ENCODE results near the gene GMEB2. TPM values are rescaled to one million over a fixed set of nuclear protein-coding genes. Genes with fewer than 3 reads are reported as not detected.
"Not testable (repeated sequence)": the region's sequence is repeated elsewhere in the genome, so short reads cannot be mapped to it uniquely, and the experiment has no call there.

Gene GMEB2
- total RNA-seq, 1 donor from 2014 or later = 7.3 TPM

DNA sequence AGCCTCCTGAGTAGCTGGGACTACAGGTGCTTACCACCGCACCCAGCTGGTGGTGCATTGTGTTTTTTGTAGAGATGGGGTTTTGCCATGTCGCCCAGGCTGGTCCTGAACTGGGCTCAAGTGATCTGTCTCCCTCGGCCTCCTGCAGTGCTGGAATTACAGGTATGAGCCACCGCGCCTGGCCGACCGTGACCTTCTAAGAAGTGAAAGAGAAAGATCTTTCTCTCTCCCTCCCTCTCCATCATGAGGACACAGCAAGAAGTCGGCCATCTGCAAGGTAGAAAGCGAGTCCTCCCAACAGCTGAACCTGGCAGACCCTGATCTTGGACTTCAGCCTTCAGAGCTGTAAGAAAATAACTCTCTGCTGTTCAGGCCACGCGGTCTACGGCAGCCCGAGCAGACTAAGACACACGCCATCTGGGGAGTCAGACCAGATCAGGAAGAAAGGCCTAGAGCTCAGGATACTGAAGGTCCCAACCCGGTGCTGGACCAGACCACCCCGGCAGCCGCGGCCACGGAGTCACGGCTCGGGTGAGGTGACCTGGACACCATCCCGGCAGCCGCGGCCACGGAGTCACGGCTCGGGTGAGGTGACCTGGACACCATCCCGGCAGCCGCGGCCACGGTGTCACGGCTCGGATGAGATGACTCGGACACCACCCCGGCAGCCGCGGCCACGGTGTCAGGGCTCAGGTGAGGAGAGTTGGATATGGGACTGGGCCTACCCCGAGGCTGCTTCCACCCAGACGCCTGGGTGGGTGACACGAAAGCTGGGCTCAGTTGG is 9.6 kb downstream of the GMEB2 start:
- no peak for DNase-seq (ENCODE audit: low read depth in 2 of 2)

GRCh38 chr20:63613863-63614594 is 12.9 kb downstream of the GMEB2 start:
- DNase-seq (ENCODE audit: low read depth in 2 of 2) = not testable (repeated sequence)

DNA sequence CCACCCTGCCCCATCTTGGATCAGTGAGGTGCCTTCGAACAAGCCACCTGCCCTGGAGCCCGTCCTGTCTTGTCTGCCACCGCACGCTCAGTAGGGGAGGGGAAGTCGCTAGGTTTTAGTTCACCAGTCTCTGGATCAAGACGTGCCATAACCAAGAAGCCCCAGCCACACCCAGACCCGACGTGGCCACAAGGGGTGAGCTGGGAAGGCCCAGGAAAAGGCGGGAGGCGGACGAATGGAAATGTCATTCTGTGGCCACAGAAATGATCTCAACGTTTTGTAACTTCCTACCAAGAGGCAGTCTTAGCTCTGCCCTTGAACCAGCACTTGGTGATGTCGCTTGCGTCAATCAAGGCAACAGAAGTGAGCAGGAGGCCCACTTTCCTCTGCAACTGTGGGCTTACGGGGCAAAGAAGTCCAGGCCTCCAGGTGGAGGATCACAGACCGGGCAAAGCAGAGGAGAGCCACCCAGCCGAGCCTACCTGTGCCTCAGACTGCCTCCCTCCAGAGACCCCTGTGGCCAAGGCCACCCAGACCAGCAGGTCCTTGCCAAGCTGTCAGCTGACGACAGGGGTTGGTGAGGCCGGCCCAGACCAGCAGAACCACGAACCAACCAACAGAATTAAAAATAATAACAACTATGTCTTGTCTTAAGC is 14.5 kb downstream of the GMEB2 start:
- DNase-seq (ENCODE audit: low read depth in 2 of 2) = peak in 1 of 2 donors; percentile 44

DNA sequence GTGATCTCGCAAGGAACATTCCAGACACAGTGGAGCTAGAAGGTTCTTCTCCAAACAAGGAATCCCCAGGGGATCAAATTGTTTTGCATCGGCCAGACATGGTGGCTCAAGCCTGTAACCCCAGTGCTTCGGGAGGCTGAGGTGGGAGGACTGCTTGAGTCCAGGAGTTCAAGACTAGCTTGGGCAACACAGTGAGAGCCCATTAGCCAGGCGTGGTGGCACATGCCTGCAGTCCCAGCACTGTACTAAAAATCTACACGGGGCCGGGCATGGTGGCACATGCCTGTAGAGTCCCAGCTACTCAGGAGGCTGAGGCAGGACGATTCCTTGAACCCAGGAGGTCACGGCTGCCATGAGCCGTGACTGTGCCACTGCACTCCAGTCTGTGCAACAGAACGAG is 15.3 kb downstream of the GMEB2 start:
- no peak for DNase-seq (ENCODE audit: low read depth in 2 of 2)

DNA sequence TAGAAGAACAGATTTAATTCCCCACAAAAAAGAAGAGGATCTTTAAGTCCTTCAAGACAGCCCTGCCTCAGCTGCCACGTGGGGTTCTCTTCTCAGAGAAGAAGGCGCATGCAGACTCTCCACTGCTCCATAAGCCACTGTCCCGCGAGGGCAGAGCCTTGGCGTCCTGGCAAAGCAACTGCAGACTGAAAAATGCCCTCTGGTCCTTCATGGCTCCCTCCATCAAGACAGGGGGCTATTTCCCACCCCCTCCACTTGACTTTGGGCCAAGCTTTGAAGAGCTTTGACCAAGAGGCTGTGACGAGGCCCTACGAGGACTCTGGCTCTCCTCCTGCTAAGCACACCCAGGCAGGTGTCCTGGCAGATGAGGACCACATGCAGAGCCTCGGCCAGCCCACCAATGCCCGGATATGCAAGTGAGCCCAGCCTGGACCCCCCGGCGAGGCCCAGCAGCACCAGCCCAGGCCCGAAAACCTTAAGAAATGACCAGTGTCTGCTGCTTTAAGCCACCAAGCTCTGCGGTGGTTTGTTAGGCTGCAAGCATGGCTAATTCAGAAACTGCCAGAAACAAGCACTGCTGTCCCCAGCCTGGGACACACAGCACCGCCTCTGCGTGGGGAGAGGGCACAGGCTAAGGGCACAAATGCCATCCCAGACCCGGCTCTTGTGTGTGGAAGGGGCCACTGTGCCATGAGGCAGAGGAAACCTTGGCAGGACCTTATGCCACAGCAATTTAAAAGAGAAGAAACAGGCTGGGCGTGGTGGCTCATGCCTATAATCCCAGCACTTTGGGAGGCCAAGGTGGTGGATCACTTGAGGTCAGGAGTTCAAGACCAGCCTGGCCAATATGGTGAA is 16.1 kb downstream of the GMEB2 start:
- DNase-seq (ENCODE audit: low read depth in 2 of 2) = no peak

DNA sequence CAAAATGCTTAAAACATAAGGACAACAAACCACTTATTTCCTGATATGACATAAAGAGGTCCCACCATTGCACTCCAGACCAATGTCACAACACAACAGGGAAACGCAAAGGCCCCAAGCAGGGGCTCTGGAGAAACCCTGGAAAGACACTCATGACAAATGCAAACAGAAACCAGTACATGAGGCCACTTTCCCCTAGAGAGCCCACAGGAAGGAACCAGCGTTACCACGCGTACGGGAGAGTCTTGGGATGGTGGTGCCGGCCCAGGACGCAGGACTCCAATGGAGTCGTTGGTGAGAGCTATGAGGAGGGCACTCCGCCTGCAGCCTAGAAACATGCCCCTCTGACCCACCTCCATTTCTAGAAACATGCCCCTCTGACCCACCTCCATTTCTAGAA is 20.2 kb downstream of the GMEB2 start:
- DNase-seq (ENCODE audit: low read depth in 2 of 2) = no peak

- no peak for DNase-seq (ENCODE audit: low read depth in 2 of 2)
Observed at GRCh38 chr20:63602321-63602720, 24.6 kb downstream of the GMEB2 start.

DNA sequence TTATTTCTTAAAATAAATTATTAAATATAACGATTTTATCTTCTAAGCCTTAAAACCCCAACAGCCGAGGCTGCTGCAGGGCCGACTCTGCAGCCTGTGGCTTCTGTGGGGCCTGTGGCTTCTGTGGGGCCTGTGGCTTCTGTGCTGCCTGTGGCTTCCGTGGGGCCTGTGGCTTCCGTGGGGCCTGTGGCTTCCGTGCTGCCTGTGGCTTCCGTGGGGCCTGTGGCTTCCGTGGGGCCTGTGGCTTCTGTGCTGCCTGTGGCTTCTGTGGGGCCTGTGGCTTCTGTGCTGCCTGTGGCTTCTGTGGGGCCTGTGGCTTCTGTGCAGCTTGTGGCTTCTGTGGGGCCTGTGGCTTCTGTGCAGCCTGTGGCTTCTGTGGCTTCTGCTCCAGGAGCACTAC is 25.2 kb downstream of the GMEB2 start:
- DNase-seq (ENCODE audit: low read depth in 2 of 2) = not testable (repeated sequence)

DNA sequence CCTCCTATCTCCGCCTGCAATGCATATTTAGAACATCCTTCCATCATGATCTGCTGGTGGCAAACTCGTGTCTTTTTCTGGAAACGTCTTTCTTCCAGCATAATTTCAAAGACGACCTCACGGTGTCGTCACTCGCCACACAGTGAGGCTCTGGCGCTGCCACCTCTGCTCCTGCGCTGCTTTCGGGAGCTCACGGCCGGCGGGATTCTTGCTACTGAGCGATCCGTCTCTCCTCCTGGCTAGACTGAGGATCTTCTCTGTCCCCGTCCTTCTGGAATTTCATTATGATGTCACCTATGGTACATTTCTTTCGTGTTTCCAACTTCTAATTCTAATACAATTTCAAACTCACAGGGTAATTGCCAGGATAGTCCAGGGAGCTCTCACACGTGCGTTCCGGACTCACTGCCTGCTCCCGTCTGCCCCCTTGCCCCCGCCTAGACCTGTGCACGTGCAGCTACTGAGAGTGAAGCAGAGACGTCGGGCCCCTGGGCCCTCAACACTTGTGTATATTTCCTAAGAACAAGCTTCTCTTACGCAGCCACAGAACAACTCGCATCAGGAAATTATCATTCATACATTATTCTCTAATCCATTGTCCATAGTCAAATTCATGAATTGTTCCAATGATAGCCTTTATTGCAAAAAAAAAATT is 27.4 kb downstream of the GMEB2 start:
- DNase-seq (ENCODE audit: low read depth in 2 of 2) = no peak

GRCh38 chr20:63598479-63599395 is 28.2 kb downstream of the GMEB2 start:
- DNase-seq (ENCODE audit: low read depth in 2 of 2) = no peak

DNA sequence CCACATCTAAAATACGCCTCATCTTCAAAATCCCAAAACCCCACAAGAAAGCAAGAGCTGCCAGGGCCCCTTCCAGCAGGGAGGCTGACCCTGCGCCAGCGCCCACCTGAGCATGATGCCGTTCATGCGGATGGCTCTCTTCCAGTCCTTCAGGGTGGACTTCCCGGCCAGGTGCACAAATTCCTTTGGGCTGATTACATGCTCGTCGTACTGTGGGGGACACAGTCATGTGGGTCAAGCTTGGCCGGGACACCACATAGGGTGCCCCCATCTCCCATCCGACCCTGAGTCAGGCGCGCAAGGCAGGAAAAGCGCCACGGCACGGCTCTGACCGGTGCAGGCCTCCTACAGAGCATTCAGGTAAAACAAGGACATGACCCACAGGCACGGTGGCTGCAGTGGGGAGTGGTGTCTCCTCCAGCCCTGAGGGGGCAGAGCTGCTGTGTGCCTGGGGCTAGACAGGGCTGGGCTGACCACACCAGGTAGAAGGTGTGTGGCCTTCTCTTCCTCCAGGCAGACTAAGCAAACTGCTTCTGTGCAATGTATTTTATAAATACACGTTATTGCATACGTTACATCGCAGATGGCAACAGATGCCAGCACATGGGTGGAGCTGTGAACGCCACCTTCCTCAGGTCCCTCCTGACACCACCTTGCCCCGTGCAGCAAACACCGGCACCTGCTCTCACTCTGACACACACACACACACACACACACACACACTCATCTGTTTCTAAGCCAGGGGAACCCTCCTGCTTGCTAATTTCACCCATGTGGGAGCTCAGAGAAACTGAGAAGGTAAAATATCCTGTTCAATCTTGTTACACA is 29.0 kb downstream of the GMEB2 start:
- no peak for DNase-seq (ENCODE audit: low read depth in 2 of 2)

DNA sequence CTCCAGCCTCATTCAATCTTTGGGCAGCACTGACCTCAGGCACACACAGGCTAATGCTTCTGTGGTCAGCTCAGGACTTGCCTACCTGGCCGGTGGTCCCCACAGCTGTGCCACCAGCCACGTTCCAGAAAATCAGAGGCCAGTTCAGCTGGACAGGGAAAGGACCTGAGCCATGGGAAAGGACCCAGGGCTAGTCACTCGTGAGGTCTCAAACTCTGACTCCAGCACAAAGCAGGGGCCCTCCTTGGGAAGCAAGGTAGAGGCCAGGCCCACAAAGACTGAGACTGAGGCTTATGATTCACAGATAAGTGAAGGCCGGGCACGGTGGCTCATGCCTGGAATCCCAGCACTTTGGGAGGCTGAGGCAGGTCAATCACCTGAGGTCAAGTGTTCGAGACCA is 30.5 kb downstream of the GMEB2 start:
- no peak for DNase-seq (ENCODE audit: low read depth in 2 of 2)

- no peak for DNase-seq (ENCODE audit: low read depth in 2 of 2)
Observed at GRCh38 chr20:63595416-63596127, 31.3 kb downstream of the GMEB2 start.

GRCh38 chr20:63594043-63594561 is 32.8 kb downstream of the GMEB2 start:
- DNase-seq (ENCODE audit: low read depth in 2 of 2) = no peak

DNA sequence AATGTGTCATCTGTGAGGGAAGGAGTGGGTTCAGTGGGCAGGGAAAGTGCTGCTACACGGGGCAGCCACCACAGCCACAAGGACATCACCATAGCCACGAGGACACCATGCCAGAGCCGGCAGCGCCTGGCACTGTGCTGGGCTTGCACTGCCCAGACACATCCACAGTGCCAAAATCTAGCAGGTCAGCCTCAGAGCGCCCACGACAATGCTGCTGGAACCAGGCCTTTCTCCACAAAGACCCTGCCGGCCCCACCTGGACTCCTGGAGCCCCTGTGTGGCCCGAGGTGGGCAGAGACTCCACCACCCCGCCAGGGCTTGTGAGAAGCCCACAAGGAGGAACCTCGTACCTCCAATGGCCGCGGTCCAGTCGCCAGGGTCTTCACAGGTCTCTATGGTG is 34.2 kb downstream of the GMEB2 start:
- no peak for DNase-seq (ENCODE audit: low read depth in 2 of 2)

DNA sequence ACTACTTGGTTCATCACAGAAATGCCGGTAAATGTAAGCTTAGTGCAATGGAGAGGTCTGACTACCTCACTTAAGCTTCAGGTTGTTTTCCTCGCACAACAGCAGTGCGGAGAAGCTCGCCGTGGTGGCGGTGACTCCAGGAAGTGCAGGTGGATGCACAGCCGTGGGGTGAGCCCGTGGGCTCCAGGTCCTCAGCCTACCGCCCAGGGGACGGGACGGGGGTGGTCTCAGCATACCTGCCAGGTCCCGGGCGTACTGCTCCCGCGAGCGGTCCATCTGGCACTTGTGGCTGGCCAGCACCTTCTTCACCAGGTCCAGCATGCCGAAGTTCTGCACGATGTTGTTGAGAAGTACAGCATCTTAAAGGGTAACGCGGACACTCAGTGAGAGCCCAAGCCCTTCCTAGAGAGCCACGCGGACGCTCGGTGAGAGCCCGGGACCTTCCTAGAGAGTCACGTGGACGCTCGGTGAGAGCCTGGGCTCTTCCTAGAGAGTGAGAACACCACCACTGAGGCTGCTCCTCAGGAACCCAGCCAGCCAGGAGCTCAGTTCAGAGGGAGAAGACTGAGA is 35.0 kb downstream of the GMEB2 start:
- DNase-seq (ENCODE audit: low read depth in 2 of 2) = no peak

GRCh38 chr20:63591147-63591533 is 35.8 kb downstream of the GMEB2 start:
- no peak for DNase-seq (ENCODE audit: low read depth in 2 of 2)

All from lung microvascular endothelial cell (primary cell).